A375 (cell line): ENCODE data around the gene ATG9A. TPM values are rescaled to one million over a fixed set of nuclear protein-coding genes. Genes with fewer than 3 reads are reported as not detected.

Source experiments
- total RNA-seq: library from RNA; depleted of rRNA; stranded (reverse); fragments of >200 nt; shearing (Covaris generic); gene quantifications from 2 replicates; pipeline ENCODE4 v1.2.3, GENCODE V29; 2014; rRNA removed

Gene ATG9A, protein sequence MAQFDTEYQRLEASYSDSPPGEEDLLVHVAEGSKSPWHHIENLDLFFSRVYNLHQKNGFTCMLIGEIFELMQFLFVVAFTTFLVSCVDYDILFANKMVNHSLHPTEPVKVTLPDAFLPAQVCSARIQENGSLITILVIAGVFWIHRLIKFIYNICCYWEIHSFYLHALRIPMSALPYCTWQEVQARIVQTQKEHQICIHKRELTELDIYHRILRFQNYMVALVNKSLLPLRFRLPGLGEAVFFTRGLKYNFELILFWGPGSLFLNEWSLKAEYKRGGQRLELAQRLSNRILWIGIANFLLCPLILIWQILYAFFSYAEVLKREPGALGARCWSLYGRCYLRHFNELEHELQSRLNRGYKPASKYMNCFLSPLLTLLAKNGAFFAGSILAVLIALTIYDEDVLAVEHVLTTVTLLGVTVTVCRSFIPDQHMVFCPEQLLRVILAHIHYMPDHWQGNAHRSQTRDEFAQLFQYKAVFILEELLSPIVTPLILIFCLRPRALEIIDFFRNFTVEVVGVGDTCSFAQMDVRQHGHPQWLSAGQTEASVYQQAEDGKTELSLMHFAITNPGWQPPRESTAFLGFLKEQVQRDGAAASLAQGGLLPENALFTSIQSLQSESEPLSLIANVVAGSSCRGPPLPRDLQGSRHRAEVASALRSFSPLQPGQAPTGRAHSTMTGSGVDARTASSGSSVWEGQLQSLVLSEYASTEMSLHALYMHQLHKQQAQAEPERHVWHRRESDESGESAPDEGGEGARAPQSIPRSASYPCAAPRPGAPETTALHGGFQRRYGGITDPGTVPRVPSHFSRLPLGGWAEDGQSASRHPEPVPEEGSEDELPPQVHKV
- total RNA-seq, result 38.7 and 42.7 TPM in 2 replicates

GRCh38 chr2:219229305-219230058 is at the start of gene ATG9A, which contains the start of gene ANKZF1:
Gene ATG9A, minus strand, starts transcription at chr2:219229636. Its CDS starts 1,612 bp downstream, at chr2:219228024.
Gene ANKZF1, plus strand, starts transcription at chr2:219229806. Its CDS starts 452 bp downstream, at chr2:219230258.

DNA sequence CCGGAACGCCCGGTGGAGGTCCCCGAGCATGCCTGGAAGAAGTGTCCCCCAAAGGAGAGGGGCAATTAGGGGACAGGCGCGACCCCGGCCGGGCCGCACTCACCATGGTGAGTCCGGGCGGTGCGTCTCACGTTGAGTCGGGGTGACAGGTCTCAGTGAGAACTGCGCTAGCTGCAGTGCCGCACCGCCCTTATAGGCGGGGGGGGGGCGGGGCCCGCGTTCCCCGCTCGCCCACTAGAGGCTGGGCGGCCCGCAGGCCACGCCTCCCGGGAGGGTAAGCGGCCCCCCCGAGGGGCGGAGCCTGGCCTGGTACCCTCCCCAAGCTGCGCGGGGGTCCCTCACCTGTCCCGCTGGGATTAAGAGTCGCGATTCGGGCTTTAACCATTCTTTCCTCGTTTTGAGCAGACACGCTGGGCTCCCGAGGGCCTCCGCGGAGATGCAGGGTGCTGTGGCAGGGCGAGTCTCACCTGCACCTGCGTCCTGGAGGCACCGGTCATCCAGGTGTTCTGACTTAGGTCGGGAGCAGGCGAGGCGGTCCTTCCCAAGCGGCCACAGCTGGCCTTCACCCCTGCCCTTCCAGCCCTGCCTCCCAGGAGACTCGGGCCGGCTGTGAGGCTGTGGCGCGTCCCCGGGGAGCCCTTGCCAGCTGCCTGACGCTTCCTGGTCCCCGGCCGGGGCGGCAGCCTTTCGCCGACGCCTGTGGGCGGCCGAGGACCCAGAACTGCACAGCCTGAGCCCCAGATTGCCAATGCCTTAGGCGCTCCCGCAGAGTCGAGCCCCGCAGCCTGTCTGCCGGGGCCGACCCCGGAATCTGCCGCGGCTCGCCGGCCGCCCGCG is 24.5 kb upstream of the ATG9A start, which contains the start of gene TUBA4A:
Gene TUBA4A, minus strand, starts transcription at position 166 of the 837 bp plus-strand sequence. Its CDS starts 60 bp downstream, at position 106.

DNA sequence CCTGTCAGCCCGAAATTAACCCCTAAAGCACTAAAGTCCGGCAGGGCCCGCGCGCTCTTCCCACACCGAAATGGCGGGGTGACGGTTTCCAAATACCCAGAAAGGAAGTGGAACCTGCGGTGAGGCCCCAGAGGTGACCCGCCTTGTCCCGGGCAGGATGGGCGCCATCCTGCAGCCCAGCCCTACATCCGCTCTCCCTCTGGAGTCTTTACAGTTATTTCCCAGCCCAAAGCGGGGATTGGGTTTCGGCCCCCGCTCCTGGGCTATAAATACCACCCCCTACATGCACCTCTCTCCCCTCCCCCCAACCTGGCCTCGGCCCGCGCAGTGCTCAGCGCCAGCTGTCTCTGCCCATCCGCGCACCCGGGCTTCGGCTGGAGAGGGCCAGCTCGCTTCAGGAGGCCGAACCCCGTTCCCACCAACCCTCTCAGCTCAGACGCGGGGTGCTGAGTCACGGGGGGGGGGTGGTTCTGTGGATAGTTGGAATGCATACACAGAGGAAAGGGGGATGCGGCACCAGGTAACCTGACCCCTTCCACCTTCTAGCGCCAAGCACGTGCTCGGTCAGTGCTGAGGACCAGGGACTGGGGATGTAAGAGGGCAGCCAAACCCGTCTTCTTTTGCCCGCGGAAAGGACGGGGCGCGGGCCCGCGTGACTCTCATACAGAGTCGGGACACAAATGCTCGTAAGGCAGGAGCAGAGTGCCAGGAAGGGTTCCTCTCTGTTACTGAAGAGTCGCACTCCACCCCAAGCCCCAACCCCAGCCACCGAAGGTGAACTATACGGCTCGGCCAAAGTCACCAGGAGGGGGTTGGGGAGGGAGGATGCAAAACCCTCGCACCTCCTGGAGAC is 23.7 kb upstream of the ATG9A start, which contains the start of gene TUBA4B:
Gene TUBA4B, plus strand, starts transcription at position 344 of the 853 bp plus-strand sequence. Its CDS starts 165 bp downstream, at position 509.

DNA sequence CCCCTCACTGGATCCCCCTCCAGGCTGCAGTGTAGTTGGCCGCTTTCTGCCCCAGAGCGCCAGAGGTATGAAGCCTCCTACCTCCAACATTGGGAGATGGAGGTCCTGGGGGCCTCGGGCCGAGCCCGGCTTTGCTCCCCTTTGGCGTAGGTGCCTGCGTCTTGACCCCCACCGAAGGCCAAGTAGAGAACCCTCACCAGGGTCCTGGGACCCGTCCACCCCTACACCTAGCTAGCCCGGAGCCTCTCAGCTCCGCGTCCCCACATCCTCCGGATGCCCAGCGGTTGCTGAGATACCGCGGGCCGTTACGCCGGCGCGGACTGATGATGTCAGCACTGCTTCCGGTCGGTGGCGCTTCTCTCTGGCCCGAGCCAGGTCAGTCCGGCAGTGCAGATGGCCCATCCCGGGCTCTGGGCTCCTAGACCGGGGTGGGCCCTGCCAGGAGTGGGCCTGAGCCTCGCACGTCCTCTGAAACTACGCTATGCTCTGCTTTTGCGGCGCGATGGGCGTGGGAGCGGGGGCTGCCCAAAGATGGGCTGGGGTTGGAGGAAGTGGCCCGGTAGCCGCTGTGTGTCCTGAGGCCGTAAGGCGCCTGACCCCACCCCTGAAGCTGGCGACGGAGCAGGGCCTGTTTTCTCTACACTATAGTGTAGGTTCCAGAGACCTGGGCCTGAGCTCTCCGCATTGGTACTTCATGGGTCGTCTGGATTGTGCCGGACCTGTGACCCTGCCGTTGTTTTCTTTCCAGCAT is 15.9 kb upstream of the ATG9A start, which contains the start of the genes GLB1L and STK16:
Gene GLB1L, minus strand, starts transcription at position 297 of the 751 bp plus-strand sequence. CDS start 1,871 bp downstream, outside the sequence.
Gene STK16, plus strand, starts transcription at position 332 of the 751 bp plus-strand sequence. CDS start 521 bp downstream, outside the sequence.

GRCh38 chr2:219218732-219219701 is 10.4 kb downstream of the ATG9A start, which contains the start of gene ABCB6:
Gene ABCB6, minus strand, starts transcription at chr2:219218958. Its CDS starts 285 bp downstream, at chr2:219218673.

DNA sequence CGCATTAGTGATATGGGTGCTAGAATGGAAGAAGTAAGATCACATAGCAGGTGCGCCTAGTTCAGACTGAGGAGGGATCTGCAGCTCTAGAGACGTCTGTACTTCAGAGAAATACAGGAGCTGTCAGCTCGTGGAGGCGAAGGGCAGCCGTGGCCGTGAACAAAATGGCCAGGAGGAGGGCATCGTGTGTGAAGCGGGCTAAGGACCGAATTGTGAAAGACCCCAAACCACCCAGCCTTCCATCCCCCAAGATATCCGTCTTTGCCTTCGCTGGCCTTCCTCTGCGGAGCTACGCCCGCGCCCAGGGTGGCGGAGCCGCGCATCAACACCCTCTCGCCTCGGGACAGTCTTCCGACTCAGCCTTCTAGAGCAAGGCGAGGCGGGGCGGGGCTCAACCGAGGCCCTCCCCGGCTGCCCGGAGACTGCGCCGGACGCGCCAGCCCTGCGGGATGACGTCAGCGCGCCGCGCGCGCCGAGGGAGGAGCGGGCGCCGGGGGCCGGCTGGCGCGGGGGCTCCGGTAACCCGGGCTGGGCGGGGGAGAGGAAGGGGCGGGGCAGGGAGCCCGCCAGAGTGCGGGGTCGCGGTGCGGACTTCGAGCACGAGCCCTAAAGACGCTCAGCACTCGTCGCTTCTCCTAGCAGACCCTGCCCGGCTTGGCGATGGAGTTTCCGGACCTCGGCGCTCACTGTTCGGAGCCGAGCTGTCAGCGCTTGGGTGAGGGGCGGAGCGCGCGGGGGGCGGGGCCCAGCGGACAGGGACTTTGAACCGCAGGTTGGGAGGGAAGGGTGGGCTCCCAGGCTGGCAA is 22.9 kb downstream of the ATG9A start, which contains the start of gene ZFAND2B:
Gene ZFAND2B, plus strand, starts transcription at position 455 of the 806 bp plus-strand sequence. Its CDS starts 206 bp downstream, at position 661.

DNA sequence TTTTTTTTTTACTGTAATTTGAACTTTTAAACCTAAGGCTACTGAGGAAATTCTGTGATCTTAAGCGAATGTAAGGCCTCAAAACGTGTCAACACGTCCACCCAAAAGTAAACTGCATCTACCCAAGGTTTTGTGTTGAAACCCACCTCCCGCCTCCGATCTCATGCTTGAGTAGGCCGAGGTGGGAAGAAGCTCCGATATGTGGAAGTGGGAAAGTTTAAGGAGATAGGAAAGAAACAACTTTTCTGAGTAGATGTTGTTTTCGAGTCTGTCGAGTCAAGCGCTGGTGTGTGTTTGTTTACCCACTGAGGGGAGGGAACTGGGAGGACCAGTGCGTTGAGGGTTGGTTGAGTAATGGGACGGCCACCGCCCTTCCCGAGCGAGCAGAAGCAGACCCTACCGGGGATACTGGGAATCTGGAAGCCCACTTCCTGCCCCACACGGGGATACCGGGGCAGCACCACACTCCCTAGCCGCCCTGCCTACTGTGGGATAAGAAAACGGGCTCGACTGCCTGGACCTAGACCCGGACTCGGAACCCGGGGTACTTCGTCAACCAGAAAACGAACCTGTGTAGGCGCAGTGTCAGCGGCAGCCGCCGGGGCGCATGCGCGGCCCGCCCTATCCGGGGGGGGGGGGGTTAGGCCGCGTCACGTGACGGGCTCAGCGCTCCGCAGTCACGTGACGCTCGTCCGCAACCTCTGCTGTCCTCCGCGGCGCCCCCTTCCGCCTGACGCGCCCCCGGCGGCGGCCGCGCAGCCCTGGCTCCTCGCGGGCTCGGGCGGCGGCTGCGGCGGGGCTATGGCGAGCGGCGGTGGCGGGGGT is 51.7 kb downstream of the ATG9A start, which contains the start of gene RETREG2:
Gene RETREG2, plus strand, starts transcription at position 724 of the 825 bp plus-strand sequence. Its CDS starts 78 bp downstream, at position 802.

GRCh38 chr2:219176818-219177551 is 52.5 kb downstream of the ATG9A start, which contains the start of gene CNPPD1:
Gene CNPPD1, minus strand, starts transcription at chr2:219176925. Its CDS starts 97 bp downstream, at chr2:219176828.

GRCh38 chr2:219169930-219170654 is 59.3 kb downstream of the ATG9A start, which contains the start of gene SLC23A3:
Gene SLC23A3, minus strand, starts transcription at chr2:219170029. Its CDS starts 45 bp downstream, at chr2:219169984.

Other genes with a start within 250 kb of the ATG9A start
- not detected in 2 replicates for gene FEV, start 244.5 kb downstream of the ATG9A start, total RNA-seq
- gene CRYBA2, start 236.2 kb downstream of the ATG9A start, total RNA-seq, result 4.2 TPM in 1 of 2 replicates, not detected in the other
- 0.08 TPM in 1 of 2 replicates, not detected in the other for gene CFAP65, start 188.1 kb downstream of the ATG9A start, total RNA-seq
- not detected in 2 replicates for gene IHH, start 168.7 kb downstream of the ATG9A start, total RNA-seq
- 9.2 and 12.6 TPM in 2 replicates for gene NHEJ1, start 68.8 kb downstream of the ATG9A start, total RNA-seq
- gene SLC23A3, start 59.6 kb downstream of the ATG9A start, total RNA-seq, result 0.19 and 0.42 TPM in 2 replicates
- gene CNPPD1, start 52.7 kb downstream of the ATG9A start, total RNA-seq, result 21.7 and 25.0 TPM in 2 replicates
- gene RETREG2, start 51.4 kb downstream of the ATG9A start, total RNA-seq, result 22.8 and 23.2 TPM in 2 replicates
- gene ZFAND2B, start 22.9 kb downstream of the ATG9A start, total RNA-seq, result 17.7 and 22.0 TPM in 2 replicates
- 24.7 and 25.5 TPM in 2 replicates for gene ABCB6, start 10.7 kb downstream of the ATG9A start, total RNA-seq
- gene ANKZF1, start 170 bp upstream of the ATG9A start, total RNA-seq, result 33.5 and 40.4 TPM in 2 replicates
- gene GLB1L, start 15.8 kb upstream of the ATG9A start, total RNA-seq, result 10.8 and 14.0 TPM in 2 replicates
- gene STK16, start 15.8 kb upstream of the ATG9A start, total RNA-seq, result 10.3 and 12.0 TPM in 2 replicates
- not detected in 2 replicates for gene TUBA4B, start 23.6 kb upstream of the ATG9A start, total RNA-seq
- 0.11 and 0.75 TPM in 2 replicates for gene TUBA4A, start 24.3 kb upstream of the ATG9A start, total RNA-seq
- gene DNAJB2, start 49.7 kb upstream of the ATG9A start, total RNA-seq, result 14.3 and 22.2 TPM in 2 replicates
- 2.8 and 3.5 TPM in 2 replicates for gene PTPRN, start 79.8 kb upstream of the ATG9A start, total RNA-seq
- not detected in 2 replicates for gene RESP18, start 103.1 kb upstream of the ATG9A start, total RNA-seq
- gene DNPEP, start 158.3 kb upstream of the ATG9A start, total RNA-seq, result 33.4 and 47.8 TPM in 2 replicates
- not detected in 2 replicates for gene DES, start 188.7 kb upstream of the ATG9A start, total RNA-seq
- gene SPEG, start 205.2 kb upstream of the ATG9A start, total RNA-seq, result 8.8 and 14.3 TPM in 2 replicates